HepG2 (cell line): ENCODE data around the gene PSMB3. TPM values are rescaled to one million over a fixed set of nuclear protein-coding genes. Genes with fewer than 3 reads are reported as not detected.

Experiments used
- CHCHD3 ChIP-seq: sonication (generic); formaldehyde crosslinking; IDR thresholded peaks from 2 replicates; pipeline ENCODE4 v1.8.0; 2022; ENCODE audit warnings: mild to moderate bottlenecking, missing genetic modification reagents, moderate library complexity
- HMGA1 ChIP-seq: sonication (generic); formaldehyde crosslinking; conservative IDR thresholded peaks from 2 replicates; pipeline ENCODE4 v1.4.0; 2020; ENCODE audit warnings: missing genetic modification reagents
- HNF4A ChIP-seq: sonication (generic); formaldehyde crosslinking; IDR thresholded peaks from 2 replicates; pipeline ENCODE4 v1.4.0; 2020; ENCODE audit warnings: missing genetic modification reagents
- ISX ChIP-seq: sonication (generic); formaldehyde crosslinking; conservative IDR thresholded peaks from 2 replicates; pipeline ENCODE4 v1.5.0; 2020; ENCODE audit warnings: missing genetic modification reagents
- JUND ChIP-seq: sonication (generic); formaldehyde crosslinking; IDR thresholded peaks from 2 replicates; pipeline ENCODE4 v1.8.0; 2022; ENCODE audit warnings: mild to moderate bottlenecking, missing genetic modification reagents
- MEF2D ChIP-seq: sonication (generic); formaldehyde crosslinking; IDR thresholded peaks from 2 replicates; pipeline ENCODE4 v1.5.1; 2020; ENCODE audit warnings: mild to moderate bottlenecking, missing genetic modification reagents
- PAF1 ChIP-seq: IDR thresholded peaks from 2 replicates; pipeline ENCODE4 v1.6.1; 2016; ENCODE audit warnings: missing genetic modification reagents, missing compliant biosample characterization
- RBM22 ChIP-seq: fragments of 200-400 bp; formaldehyde crosslinking; optimal IDR thresholded peaks from 2 replicates; pipeline ENCODE3; 2017; ENCODE audit warnings: mild to moderate bottlenecking, low read length, moderate library complexity
- SP140L ChIP-seq: sonication (generic); formaldehyde crosslinking; IDR thresholded peaks from 2 replicates; pipeline ENCODE4 v1.4.0; 2020; ENCODE audit warnings: missing genetic modification reagents, borderline replicate concordance
- SRY ChIP-seq: sonication (generic); formaldehyde crosslinking; IDR thresholded peaks from 2 replicates; pipeline ENCODE4 v1.8.0; 2022; ENCODE audit warnings: mild to moderate bottlenecking, missing genetic modification reagents
- TGIF2 ChIP-seq: IDR thresholded peaks from 2 replicates; pipeline ENCODE4 v1.6.1; 2016; ENCODE audit warnings: control low read depth, missing compliant biosample characterization
- TOPORS ChIP-seq: sonication (generic); formaldehyde crosslinking; IDR thresholded peaks from 2 replicates; pipeline ENCODE4 v1.8.0; 2023; ENCODE audit warnings: mild to moderate bottlenecking, missing genetic modification reagents
- ZNF136 ChIP-seq: sonication (generic); formaldehyde crosslinking; IDR thresholded peaks from 2 replicates; pipeline ENCODE4 v1.8.1; 2022; ENCODE audit warnings: low read depth, mild to moderate bottlenecking, moderate library complexity, missing genetic modification reagents
- ZNF34 ChIP-seq: sonication (generic); formaldehyde crosslinking; IDR thresholded peaks from 2 replicates; pipeline ENCODE4 v1.4.0; 2020; ENCODE audit warnings: mild to moderate bottlenecking, missing genetic modification reagents, borderline replicate concordance
- ZNF672 ChIP-seq: sonication (generic); formaldehyde crosslinking; IDR thresholded peaks from 2 replicates; pipeline ENCODE4 v1.8.1; 2022; ENCODE audit warnings: missing genetic modification reagents
- ZNF878 ChIP-seq: sonication (generic); formaldehyde crosslinking; IDR thresholded peaks from 2 replicates; pipeline ENCODE4 v1.8.1; 2023; ENCODE audit warnings: mild to moderate bottlenecking, missing genetic modification reagents, moderate library complexity
- polyA plus RNA-seq, 8 experiments: library from polyadenylated mRNA; depleted of rRNA in 3 of 8; stranded (reverse) in 7 of 8; unstranded in 1 of 8; fragments of >200 nt; fragmentation: Illumina TruSeq in 4 of 8; extraction: Trizol in 4 of 8; gene quantifications; 2 replicates each; pipeline versions ENCODE4 v1.2.1 to v1.2.3, GENCODE V29; 2011 to 2016; ENCODE audit warnings: low read depth in 4 of 8, missing spikeins in 1 of 8, mixed read lengths in 1 of 8; ENCODE audit not compliant: insufficient read depth in 1 of 8
- total RNA-seq, 5 experiments: library from RNA; depleted of rRNA; stranded (reverse); fragments of >200 nt; fragmentation: Illumina TruSeq; extraction: Trizol; gene quantifications; 2 replicates each; pipeline ENCODE4 v1.2.3, GENCODE V29; 2016; ENCODE audit warnings: low read depth in 1 of 5
- TF ChIP-seq, protein P1 (sequence below): IDR thresholded peaks from 2 replicates; pipeline ENCODE4 v1.6.1; 2016; ENCODE audit warnings: low read depth, missing genetic modification reagents, missing compliant biosample characterization
- TF ChIP-seq, protein P2 (sequence below): sonication (generic); formaldehyde crosslinking; IDR thresholded peaks from 2 replicates; pipeline ENCODE4 v1.8.0; 2022; ENCODE audit warnings: mild to moderate bottlenecking, missing genetic modification reagents
- TF ChIP-seq, protein P3 (sequence below): IDR thresholded peaks from 2 replicates; pipeline ENCODE4 v1.6.1; 2016; ENCODE audit warnings: mild to moderate bottlenecking
- TF ChIP-seq, protein P4 (sequence below): conservative IDR thresholded peaks from 2 replicates; pipeline ENCODE4 v1.6.1; 2018; ENCODE audit warnings: missing genetic modification reagents

Gene PSMB3
- total and polyA plus RNA-seq, 2 of the 13 experiments (the other 11 are each of a cell fraction or from before 2014, with no cell fraction given): 366 to 517 TPM

DNA sequence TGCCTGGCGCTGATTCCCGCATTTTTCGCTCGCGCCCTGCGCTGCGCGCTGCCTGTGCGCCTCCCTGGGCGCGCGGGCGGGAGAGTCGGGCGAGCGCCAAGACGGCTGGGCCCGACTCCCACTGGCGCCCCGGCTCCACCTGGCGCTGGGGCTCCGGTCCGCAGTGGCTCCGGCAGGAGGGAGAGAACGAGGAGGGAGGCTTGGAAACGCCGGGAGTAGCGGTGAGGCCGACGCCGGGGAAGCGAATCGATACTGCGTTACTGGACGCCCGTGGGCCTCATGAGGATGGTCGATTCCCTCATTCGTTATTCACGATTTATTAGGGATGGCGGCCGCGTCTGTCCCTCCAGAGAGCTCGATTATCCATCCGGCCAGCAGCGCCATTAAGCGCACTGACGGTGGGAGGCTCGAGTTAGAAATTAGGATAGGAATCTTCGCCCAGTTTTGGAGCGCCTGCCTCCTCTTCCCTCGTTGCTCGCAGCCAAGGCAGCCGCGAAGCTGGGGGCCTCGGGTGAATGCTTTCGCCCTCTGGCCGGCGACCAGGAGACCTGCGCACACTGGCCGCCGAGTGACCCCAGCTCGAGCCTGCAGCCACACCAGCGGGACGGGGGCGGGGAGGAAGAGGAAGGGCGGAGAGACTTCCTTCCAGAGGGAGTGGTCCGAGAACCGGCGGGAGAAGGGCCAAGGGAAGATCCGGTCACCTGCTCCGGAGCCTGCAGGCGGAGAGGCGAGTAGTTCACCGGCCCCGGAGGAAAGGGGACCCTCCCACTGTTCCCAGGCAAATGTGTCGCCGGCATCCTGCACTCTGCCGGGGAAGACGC, 3.1 kb upstream of the PSMB3 start (continued):
- TF ChIP-seq, protein P1, sequence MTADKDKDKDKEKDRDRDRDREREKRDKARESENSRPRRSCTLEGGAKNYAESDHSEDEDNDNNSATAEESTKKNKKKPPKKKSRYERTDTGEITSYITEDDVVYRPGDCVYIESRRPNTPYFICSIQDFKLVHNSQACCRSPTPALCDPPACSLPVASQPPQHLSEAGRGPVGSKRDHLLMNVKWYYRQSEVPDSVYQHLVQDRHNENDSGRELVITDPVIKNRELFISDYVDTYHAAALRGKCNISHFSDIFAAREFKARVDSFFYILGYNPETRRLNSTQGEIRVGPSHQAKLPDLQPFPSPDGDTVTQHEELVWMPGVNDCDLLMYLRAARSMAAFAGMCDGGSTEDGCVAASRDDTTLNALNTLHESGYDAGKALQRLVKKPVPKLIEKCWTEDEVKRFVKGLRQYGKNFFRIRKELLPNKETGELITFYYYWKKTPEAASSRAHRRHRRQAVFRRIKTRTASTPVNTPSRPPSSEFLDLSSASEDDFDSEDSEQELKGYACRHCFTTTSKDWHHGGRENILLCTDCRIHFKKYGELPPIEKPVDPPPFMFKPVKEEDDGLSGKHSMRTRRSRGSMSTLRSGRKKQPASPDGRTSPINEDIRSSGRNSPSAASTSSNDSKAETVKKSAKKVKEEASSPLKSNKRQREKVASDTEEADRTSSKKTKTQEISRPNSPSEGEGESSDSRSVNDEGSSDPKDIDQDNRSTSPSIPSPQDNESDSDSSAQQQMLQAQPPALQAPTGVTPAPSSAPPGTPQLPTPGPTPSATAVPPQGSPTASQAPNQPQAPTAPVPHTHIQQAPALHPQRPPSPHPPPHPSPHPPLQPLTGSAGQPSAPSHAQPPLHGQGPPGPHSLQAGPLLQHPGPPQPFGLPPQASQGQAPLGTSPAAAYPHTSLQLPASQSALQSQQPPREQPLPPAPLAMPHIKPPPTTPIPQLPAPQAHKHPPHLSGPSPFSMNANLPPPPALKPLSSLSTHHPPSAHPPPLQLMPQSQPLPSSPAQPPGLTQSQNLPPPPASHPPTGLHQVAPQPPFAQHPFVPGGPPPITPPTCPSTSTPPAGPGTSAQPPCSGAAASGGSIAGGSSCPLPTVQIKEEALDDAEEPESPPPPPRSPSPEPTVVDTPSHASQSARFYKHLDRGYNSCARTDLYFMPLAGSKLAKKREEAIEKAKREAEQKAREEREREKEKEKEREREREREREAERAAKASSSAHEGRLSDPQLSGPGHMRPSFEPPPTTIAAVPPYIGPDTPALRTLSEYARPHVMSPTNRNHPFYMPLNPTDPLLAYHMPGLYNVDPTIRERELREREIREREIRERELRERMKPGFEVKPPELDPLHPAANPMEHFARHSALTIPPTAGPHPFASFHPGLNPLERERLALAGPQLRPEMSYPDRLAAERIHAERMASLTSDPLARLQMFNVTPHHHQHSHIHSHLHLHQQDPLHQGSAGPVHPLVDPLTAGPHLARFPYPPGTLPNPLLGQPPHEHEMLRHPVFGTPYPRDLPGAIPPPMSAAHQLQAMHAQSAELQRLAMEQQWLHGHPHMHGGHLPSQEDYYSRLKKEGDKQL (CRISPR knock-in tag): no peak
- TF ChIP-seq, protein P2, sequence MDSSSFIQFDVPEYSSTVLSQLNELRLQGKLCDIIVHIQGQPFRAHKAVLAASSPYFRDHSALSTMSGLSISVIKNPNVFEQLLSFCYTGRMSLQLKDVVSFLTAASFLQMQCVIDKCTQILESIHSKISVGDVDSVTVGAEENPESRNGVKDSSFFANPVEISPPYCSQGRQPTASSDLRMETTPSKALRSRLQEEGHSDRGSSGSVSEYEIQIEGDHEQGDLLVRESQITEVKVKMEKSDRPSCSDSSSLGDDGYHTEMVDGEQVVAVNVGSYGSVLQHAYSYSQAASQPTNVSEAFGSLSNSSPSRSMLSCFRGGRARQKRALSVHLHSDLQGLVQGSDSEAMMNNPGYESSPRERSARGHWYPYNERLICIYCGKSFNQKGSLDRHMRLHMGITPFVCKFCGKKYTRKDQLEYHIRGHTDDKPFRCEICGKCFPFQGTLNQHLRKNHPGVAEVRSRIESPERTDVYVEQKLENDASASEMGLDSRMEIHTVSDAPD (CRISPR knock-in tag): no peak
- TF ChIP-seq ZNF878 (CRISPR knock-in tag) (peak; percentile 94), TGIF2 (CRISPR knock-in tag) (no peak), HNF4A (CRISPR knock-in tag) (no peak; the same call in 1 of the 2 replicates), JUND (CRISPR knock-in tag) (no peak), HMGA1 (CRISPR knock-in tag) (no peak), ZNF672 (no peak; the same call in 1 of the 2 replicates), ZNF34 (CRISPR knock-in tag) (peak; percentile 72; the same call in 1 of the 2 replicates), SP140L (CRISPR knock-in tag) (0 out of 2 replicates have a peak, but pooled peaks have one; percentile 11), RBM22 (peak; percentile 77), TOPORS (peak; percentile 51; the same call in 1 of the 2 replicates), PAF1 (CRISPR knock-in tag) (no peak), ZNF136 (0 out of 2 replicates have a peak, but pooled peaks have one; percentile 63), ISX (CRISPR knock-in tag) (no peak; the same call in 1 of the 2 replicates), SRY (CRISPR knock-in tag) (peak; percentile 52; the same call in 1 of the 2 replicates), CHCHD3 (CRISPR knock-in tag) (0 out of 2 replicates have a peak, but pooled peaks have one; percentile 50), MEF2D (CRISPR knock-in tag) (no peak)
- TF ChIP-seq, protein P3, sequence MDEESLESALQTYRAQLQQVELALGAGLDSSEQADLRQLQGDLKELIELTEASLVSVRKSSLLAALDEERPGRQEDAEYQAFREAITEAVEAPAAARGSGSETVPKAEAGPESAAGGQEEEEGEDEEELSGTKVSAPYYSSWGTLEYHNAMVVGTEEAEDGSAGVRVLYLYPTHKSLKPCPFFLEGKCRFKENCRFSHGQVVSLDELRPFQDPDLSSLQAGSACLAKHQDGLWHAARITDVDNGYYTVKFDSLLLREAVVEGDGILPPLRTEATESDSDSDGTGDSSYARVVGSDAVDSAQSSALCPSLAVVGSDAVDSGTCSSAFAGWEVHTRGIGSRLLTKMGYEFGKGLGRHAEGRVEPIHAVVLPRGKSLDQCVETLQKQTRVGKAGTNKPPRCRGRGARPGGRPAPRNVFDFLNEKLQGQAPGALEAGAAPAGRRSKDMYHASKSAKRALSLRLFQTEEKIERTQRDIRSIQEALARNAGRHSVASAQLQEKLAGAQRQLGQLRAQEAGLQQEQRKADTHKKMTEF (CRISPR knock-in tag): peak; percentile 85; the same call in 1 of the 2 replicates
- TF ChIP-seq, protein P4, sequence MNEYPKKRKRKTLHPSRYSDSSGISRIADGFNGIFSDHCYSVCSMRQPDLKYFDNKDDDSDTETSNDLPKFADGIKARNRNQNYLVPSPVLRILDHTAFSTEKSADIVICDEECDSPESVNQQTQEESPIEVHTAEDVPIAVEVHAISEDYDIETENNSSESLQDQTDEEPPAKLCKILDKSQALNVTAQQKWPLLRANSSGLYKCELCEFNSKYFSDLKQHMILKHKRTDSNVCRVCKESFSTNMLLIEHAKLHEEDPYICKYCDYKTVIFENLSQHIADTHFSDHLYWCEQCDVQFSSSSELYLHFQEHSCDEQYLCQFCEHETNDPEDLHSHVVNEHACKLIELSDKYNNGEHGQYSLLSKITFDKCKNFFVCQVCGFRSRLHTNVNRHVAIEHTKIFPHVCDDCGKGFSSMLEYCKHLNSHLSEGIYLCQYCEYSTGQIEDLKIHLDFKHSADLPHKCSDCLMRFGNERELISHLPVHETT (CRISPR knock-in tag): peak; percentile 93
